Upper lobe of left lung (tissue), 4 donors: ENCODE measurements around the gene CUTC.

Experiments
- CTCF ChIP-seq, 6 experiments: fragments of 450-650 bp in 4 of 6; fragments of 200-600 bp in 2 of 6; sonication (generic) in 2 of 6; IDR thresholded peaks; one replicate each; pipeline ENCODE4 v1.5.1; 2016 to 2019; ENCODE audit warnings: antibody characterized with exemption in 6 of 6
- EP300 ChIP-seq, 4 donors: sonication (generic); formaldehyde crosslinking; IDR thresholded peaks; one replicate each; pipeline ENCODE4 v1.5.1; 2017; ENCODE audit warnings: antibody characterized with exemption in 4 of 4, control low read depth in 2 of 4
- POLR2A ChIP-seq, 4 donors: fragments of 450-650 bp; IDR thresholded peaks; one replicate each; pipeline ENCODE4 v1.5.1; 2016 to 2017; ENCODE audit warnings: antibody characterized with exemption in 4 of 4, mild to moderate bottlenecking in 2 of 4
- POLR2AphosphoS5 ChIP-seq, 2 donors: sonication (generic); formaldehyde crosslinking; IDR thresholded peaks; one replicate each; pipeline ENCODE4 v1.5.1; 2017; ENCODE audit warnings: antibody characterized with exemption in 2 of 2

GRCh38 chr10:99732033-99732842 is at the start of gene CUTC, which contains the start of gene COX15:
- TF ChIP-seq POLR2AphosphoS5 (IDR thresholded peaks at IDR 0.05): peak; percentile 86 to 88
- peak; percentile 15 to 80 (median 48) for TF ChIP-seq CTCF (IDR thresholded peaks at IDR 0.05)
- TF ChIP-seq POLR2A (IDR thresholded peaks at IDR 0.05): peak in 3 of 4 donors; percentile 71 to 83 (median 77)
- TF ChIP-seq EP300 (IDR thresholded peaks at IDR 0.05): no peak
